Left ventricle myocardium inferior (tissue), 1 donor: Measurements from ENCODE around the gene SIGLEC8. TPM values are rescaled to one million over a fixed set of nuclear protein-coding genes. Genes with fewer than 3 reads are reported as not detected.

Source experiments
- DNase-seq: peaks from one replicate; pipeline ENCODE4 v3.0.0-alpha.2; 2020
- H3K27ac ChIP-seq: fragments of 200-600 bp; replicated peaks from 2 replicates; pipeline ENCODE4 v1.8.0; 2021
- H3K27me3 ChIP-seq: fragments of 200-600 bp; 2 replicates; pipeline ENCODE4 v1.8.0; 2021; ENCODE audit warnings: low read depth
- H3K36me3 ChIP-seq: fragments of 200-600 bp; 2 replicates; pipeline ENCODE4 v1.8.0; 2021
- H3K4me1 ChIP-seq: fragments of 200-600 bp; 2 replicates; pipeline ENCODE4 v1.8.0; 2021
- H3K4me3 ChIP-seq: fragments of 200-600 bp; 2 replicates; pipeline ENCODE4 v1.8.0; 2021; ENCODE audit warnings: mild to moderate bottlenecking, moderate library complexity
- H3K9me3 ChIP-seq: fragments of 200-600 bp; replicated peaks from 2 replicates; pipeline ENCODE4 v1.8.0; 2021
- CTCF ChIP-seq: fragments of 200-600 bp; IDR thresholded peaks from 2 replicates; pipeline ENCODE4 v1.8.0; 2021; ENCODE audit warnings: antibody characterized with exemption, mild to moderate bottlenecking, borderline replicate concordance
- intact Hi-C: fragments of 100-400 bp; cut with micrococcal nuclease; formaldehyde crosslinking; loops from one replicate; pipeline ENCODE4 v1.11.0; 2022
- long read RNA-seq: library from polyadenylated mRNA; unstranded; transcript quantifications from one replicate; pipeline ENCODE4 v2.0.0, GENCODE V29; 2021
- total RNA-seq: library from RNA; stranded (reverse); fragmentation: NEBNext Ultra II Directional; extraction: Animal tissue kit (Norgen Biotek cat#: 25700); gene quantifications from one replicate; pipeline ENCODE4 v1.2.1, GENCODE V29; 2021
- donor health status: DM: no; HTN: yes; CAD: no; lungs with severe emphysema.

SIGLEC8 gene
- total RNA-seq: 0.16 TPM
- long read RNA-seq: 0 reads

- H3K27me3 ChIP-seq: peaks cover 93% of the 10 kb centered on the region
- no peaks in the 10 kb centered on the region for H3K4me1 ChIP-seq
- TF ChIP-seq CTCF: no peak
- no peaks in the 10 kb centered on the region for H3K9me3 ChIP-seq
- H3K4me3 ChIP-seq: no peak within 1 kb of the TSS
- no peaks in the 10 kb centered on the region for H3K36me3 ChIP-seq
- DNase-seq: no peak
- H3K27ac ChIP-seq: no peak within 1 kb of the TSS
- intact Hi-C loops: no loop called here
Observed at GRCh38 chr19:51458051-51458645, at the start of gene SIGLEC8. TSS of gene SIGLEC8 (minus strand) at chr19:51458454. CDS start at chr19:51458387, 67 bp downstream.

DNA sequence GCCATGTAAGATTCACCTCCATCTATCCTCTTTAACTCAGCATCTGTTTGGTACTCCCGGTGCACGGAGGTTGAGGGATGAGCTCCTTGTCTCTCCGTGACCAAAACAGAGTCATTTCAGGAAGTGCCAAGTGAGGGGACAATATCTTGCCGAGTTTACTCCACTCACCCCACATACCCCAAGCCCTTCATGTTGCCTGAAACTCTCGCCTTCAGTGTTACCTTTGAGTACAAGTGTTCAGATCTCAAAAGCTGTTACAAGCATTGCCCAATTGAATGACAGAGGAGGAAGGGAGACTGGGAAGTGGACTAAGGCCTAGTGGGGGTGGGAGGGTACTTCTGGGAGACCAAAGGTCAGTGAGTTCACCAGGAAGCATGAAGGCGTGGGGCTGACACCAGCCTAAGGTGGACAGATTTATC, 49.4 kb upstream of the SIGLEC8 start:
- H3K4me1 ChIP-seq: no peaks in the 10 kb centered on the region
- TF ChIP-seq CTCF: no peak
- DNase-seq: no peak
- intact Hi-C loops: no loop called here
- H3K4me3 ChIP-seq: no peak overlapping the region
- H3K27me3 ChIP-seq: peaks cover 52% of the 10 kb centered on the region
- no peak overlapping the region for H3K27ac ChIP-seq
- H3K36me3 ChIP-seq: no peaks in the 10 kb centered on the region
- peaks cover 19% of the 10 kb centered on the region for H3K9me3 ChIP-seq

- H3K36me3 ChIP-seq: no peaks in the 10 kb centered on the region
- TF ChIP-seq CTCF: no peak
- H3K9me3 ChIP-seq: peaks cover 19% of the 10 kb centered on the region
- peaks cover 47% of the 10 kb centered on the region for H3K27me3 ChIP-seq
- no peak for DNase-seq
- H3K4me1 ChIP-seq: no peaks in the 10 kb centered on the region
- H3K4me3 ChIP-seq: no peak overlapping the region
- no peak overlapping the region for H3K27ac ChIP-seq
- intact Hi-C loops: no loop called here
Observed at GRCh38 chr19:51507192-51507591, 48.9 kb upstream of the SIGLEC8 start.

GRCh38 chr19:51505904-51506303, 47.6 kb upstream of the SIGLEC8 start:
- intact Hi-C loops: no loop called here
- Histone ChIP-seq H3K36me3 (no peaks in the 10 kb centered on the region), H3K9me3 (peaks cover 19% of the 10 kb centered on the region), H3K27me3 (peaks cover 42% of the 10 kb centered on the region), H3K27ac (no peak overlapping the region), H3K4me3 (no peak overlapping the region), H3K4me1 (no peaks in the 10 kb centered on the region)
- no peak for DNase-seq
- TF ChIP-seq CTCF: no peak

DNA sequence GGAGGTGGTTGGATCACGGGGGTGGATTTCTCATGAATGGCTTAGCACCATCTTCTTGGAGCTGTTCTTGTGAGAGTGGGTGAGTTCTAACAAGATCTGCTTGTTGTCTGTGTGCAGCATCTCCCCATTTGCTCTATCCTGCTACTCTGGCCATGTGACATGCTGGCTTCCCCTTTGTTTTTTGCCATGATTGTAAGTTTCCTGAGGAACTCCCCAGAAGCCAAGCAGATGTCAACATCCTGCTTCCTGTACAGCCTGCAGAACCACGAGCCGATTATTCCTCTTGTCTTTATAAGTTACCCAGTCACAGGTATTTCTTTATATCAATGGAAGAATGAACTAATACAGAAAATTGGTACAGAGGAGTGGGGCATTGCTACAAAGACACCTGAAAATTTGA, 45.6 kb upstream of the SIGLEC8 start:
- H3K27ac ChIP-seq: no peak overlapping the region
- TF ChIP-seq CTCF: no peak
- no peaks in the 10 kb centered on the region for H3K4me1 ChIP-seq

More for the DNA sequence above, 45.6 kb upstream of the SIGLEC8 start:
- intact Hi-C loops: no loop called here
- H3K4me3 ChIP-seq: no peak overlapping the region
- peaks cover 38% of the 10 kb centered on the region for H3K27me3 ChIP-seq
- DNase-seq: no peak
- H3K36me3 ChIP-seq: no peaks in the 10 kb centered on the region
- H3K9me3 ChIP-seq: peaks cover 19% of the 10 kb centered on the region
